OCI-LY3 (cell line): Measurements from ENCODE around the gene TPM3.

Experiments
- H2AFZ ChIP-seq: fragments of 200-600, 300-600 bp; shearing (Covaris generic); 2 replicates; pipeline ENCODE4 v1.6.0; 2014; ENCODE audit warnings: antibody characterized with exemption, low read depth, low read length
- H3K27ac ChIP-seq: fragments of 200-600, 300-600 bp; sonication (generic); 2 replicates; pipeline ENCODE4 v1.5.1; 2014; ENCODE audit warnings: mild to moderate bottlenecking, low read length, moderate library complexity, mixed read lengths
- H3K27me3 ChIP-seq: fragments of 200-600, 300-600 bp; sonication (generic); 2 replicates; pipeline ENCODE4 v1.6.1; 2014; ENCODE audit warnings: low read depth, low read length, mixed read lengths
- H3K36me3 ChIP-seq: fragments of 200-600, 300-600 bp; sonication (generic); replicated peaks from 2 replicates; pipeline ENCODE3; 2014; ENCODE audit warnings: low read depth, low read length, mixed read lengths
- H3K4me1 ChIP-seq: fragments of 300-600, 200-600 bp; sonication (generic); 2 replicates; pipeline ENCODE4 v1.6.1; 2014; ENCODE audit warnings: low read length, mixed read lengths
- H3K4me2 ChIP-seq: fragments of 200-600, 300-600 bp; sonication (generic); 2 replicates; pipeline ENCODE4 v1.6.1; 2014; ENCODE audit warnings: low read length, mixed read lengths
- H3K4me3 ChIP-seq: fragments of 300-600, 200-600 bp; sonication (generic); 2 replicates; pipeline ENCODE4 v1.5.1; 2014; ENCODE audit warnings: antibody characterized with exemption, mild to moderate bottlenecking, low read length, moderate library complexity
- H3K79me2 ChIP-seq: fragments of 300-600, 200-600 bp; shearing (Covaris generic); 2 replicates; pipeline ENCODE4 v1.6.1; 2014; ENCODE audit warnings: mild to moderate bottlenecking, low read length, mixed read lengths
- H3K9ac ChIP-seq: fragments of 300-600, 200-600 bp; shearing (Covaris generic); 2 replicates; pipeline ENCODE4 v1.6.0; 2014; ENCODE audit warnings: mild to moderate bottlenecking, low read length, moderate library complexity
- H3K9me3 ChIP-seq: fragments of 200-600, 300-600 bp; shearing (Covaris generic); 2 replicates; pipeline ENCODE4 v1.6.1; 2014; ENCODE audit warnings: low read length, mixed read lengths; ENCODE audit not compliant: insufficient read depth
- H4K20me1 ChIP-seq: fragments of 200-600, 300-600 bp; sonication (generic); 2 replicates; pipeline ENCODE4 v1.6.1; 2016; ENCODE audit warnings: low read length, mixed read lengths; ENCODE audit not compliant: insufficient read depth
- EZH2phosphoT487 ChIP-seq: fragments of 200-600 bp; shearing (Covaris generic); IDR thresholded peaks from 2 replicates; pipeline ENCODE4 v1.6.1; 2018; ENCODE audit warnings: antibody characterized with exemption, mixed run types, low read depth
- TF ChIP-seq, protein P1 (sequence below): fragments of 200-600, 300-600 bp; sonication (generic); IDR thresholded peaks from 2 replicates; pipeline ENCODE4 v1.5.1; 2014; ENCODE audit warnings: antibody characterized with exemption, low read length, low read depth

Gene TPM3

DNA sequence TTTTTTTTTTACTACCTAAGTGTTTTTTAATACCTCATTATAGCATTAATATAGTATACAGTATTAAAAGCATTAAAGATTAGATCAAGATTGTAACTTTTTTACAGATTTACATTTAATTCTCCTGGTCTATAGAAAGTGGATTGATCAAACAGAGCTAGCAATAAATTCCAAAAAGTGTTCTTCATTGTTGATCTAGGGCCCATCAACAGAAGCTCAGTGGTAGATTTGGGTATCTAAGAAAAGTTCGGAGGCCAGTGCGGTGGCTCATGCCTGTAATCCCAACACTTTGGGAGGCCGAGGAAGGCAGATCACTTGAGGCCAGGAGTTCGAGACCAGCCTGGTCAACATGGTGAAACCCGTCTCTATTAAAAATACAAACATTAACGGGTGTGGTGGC is 49.5 kb downstream of the TPM3 start:
- Histone ChIP-seq H3K27ac (no peak overlapping the region), H3K79me2 (no peaks in the 10 kb centered on the region), H3K4me1 (no peaks in the 10 kb centered on the region), H3K27me3 (no peaks in the 10 kb centered on the region), H3K9me3 (no peaks in the 10 kb centered on the region), H3K4me2 (no peak overlapping the region), H3K4me3 (no peak overlapping the region), H2AFZ (no peak overlapping the region), H3K36me3 (no peaks in the 10 kb centered on the region), H3K9ac (no peak overlapping the region), H4K20me1 (no peaks in the 10 kb centered on the region)
- TF ChIP-seq, protein P1, sequence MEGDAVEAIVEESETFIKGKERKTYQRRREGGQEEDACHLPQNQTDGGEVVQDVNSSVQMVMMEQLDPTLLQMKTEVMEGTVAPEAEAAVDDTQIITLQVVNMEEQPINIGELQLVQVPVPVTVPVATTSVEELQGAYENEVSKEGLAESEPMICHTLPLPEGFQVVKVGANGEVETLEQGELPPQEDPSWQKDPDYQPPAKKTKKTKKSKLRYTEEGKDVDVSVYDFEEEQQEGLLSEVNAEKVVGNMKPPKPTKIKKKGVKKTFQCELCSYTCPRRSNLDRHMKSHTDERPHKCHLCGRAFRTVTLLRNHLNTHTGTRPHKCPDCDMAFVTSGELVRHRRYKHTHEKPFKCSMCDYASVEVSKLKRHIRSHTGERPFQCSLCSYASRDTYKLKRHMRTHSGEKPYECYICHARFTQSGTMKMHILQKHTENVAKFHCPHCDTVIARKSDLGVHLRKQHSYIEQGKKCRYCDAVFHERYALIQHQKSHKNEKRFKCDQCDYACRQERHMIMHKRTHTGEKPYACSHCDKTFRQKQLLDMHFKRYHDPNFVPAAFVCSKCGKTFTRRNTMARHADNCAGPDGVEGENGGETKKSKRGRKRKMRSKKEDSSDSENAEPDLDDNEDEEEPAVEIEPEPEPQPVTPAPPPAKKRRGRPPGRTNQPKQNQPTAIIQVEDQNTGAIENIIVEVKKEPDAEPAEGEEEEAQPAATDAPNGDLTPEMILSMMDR, result no peak
- TF ChIP-seq EZH2phosphoT487, result no peak

DNA sequence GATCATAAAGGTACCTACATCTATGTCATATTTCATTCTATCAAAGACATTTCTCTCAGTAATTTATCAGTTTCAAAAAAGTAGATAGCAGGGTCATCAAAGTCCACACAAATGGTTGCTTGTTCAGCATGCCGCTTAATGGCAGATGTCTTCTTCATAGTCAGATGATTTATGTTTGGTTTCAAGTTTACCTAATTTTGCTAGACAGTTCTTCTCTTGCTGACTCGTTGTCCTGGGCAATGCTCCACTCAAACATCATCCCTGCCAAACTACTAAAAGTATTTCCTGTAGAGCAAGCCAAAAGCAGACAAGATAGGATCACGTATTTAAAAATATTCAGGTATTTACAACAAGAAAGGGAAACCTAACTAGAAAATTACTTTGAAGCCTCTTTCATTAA is 50.7 kb downstream of the TPM3 start:
- H3K4me1 ChIP-seq, result no peaks in the 10 kb centered on the region
- H4K20me1 ChIP-seq, result no peaks in the 10 kb centered on the region
- H3K9ac ChIP-seq, result no peak overlapping the region
- H3K79me2 ChIP-seq, result no peaks in the 10 kb centered on the region
- no peak overlapping the region for H3K4me3 ChIP-seq
- no peaks in the 10 kb centered on the region for H3K27me3 ChIP-seq
- no peaks in the 10 kb centered on the region for H3K9me3 ChIP-seq
- TF ChIP-seq, protein P1, result no peak
- TF ChIP-seq EZH2phosphoT487, result no peak
- no peak overlapping the region for H3K4me2 ChIP-seq
- no peak overlapping the region for H3K27ac ChIP-seq
- no peaks in the 10 kb centered on the region for H3K36me3 ChIP-seq
- no peak overlapping the region for H2AFZ ChIP-seq

DNA sequence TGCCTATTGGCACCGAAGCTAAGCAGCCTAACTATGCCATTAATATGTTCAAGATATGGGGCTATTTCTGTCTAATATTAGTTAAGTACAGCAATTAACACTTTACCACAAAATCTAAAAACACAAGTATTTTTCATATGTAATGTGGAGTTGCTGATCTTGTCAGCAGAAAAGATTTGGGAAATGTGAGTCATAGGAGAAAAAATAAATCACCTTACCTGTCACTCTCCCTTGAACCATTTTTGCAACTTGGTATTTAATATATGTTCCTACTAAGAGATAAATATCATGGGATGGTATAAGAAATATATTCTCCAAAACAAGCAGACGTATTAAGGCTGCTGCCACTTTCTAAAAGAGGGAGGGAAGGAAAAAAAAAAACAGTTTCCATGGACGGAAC is 54.0 kb downstream of the TPM3 start:
- Histone ChIP-seq H3K4me2 (no peak overlapping the region), H3K36me3 (no peaks in the 10 kb centered on the region), H4K20me1 (no peaks in the 10 kb centered on the region), H3K4me1 (no peaks in the 10 kb centered on the region), H3K4me3 (no peak overlapping the region), H3K27ac (no peak overlapping the region), H3K9me3 (no peaks in the 10 kb centered on the region), H2AFZ (no peak overlapping the region), H3K79me2 (no peaks in the 10 kb centered on the region), H3K9ac (no peak overlapping the region), H3K27me3 (no peaks in the 10 kb centered on the region)
- TF ChIP-seq EZH2phosphoT487, result no peak
- TF ChIP-seq, protein P1, result no peak

DNA sequence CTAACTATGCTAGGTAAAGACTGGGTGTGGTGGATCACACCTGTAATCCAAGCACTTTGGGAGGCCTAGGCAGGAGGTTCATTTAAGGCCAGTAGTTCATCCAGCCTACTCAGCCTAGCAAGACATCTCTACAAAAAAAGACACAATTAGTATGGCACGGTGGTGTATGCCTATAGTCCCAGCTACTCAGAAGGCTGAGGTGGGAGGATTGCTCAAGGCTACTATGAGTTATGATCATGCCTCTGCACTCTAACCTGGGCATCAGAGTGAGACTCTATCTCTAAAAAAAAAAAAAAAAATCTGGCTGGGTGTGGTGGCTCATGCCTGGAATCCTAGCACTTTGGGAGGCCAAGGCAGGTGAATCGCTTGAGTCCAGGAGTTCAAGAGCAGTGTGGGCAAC is 58.6 kb downstream of the TPM3 start:
- H3K9me3 ChIP-seq, result no peaks in the 10 kb centered on the region
- no peaks in the 10 kb centered on the region for H3K36me3 ChIP-seq
- H4K20me1 ChIP-seq, result no peaks in the 10 kb centered on the region
- no peak overlapping the region for H3K4me3 ChIP-seq
- no peak for TF ChIP-seq EZH2phosphoT487
- TF ChIP-seq, protein P1, result no peak
- H3K9ac ChIP-seq, result no peak overlapping the region
- no peaks in the 10 kb centered on the region for H3K27me3 ChIP-seq
- H3K79me2 ChIP-seq, result no peaks in the 10 kb centered on the region
- peaks cover 16% of the 10 kb centered on the region for H3K4me1 ChIP-seq
- H3K4me2 ChIP-seq, result no peak overlapping the region
- no peak overlapping the region for H2AFZ ChIP-seq
- H3K27ac ChIP-seq, result no peak overlapping the region
